Body of pancreas (tissue), 4 donors: ENCODE data around the gene FAM114A1. TPM values are rescaled to one million over a fixed set of nuclear protein-coding genes. Genes with fewer than 3 reads are reported as not detected.

ENCODE experiments used
- ATAC-seq: fragments of 150-250 bp; one replicate; pipeline ENCODE4 v1.9.1; 2016
- DNase-seq, 4 donors: peaks; one replicate each; pipeline ENCODE4 v3.0.0-alpha.2; 2019
- H3K27ac ChIP-seq, 4 donors: fragments of 200-600 bp; sonication (generic); 1 replicate in 3 of 4; 2 replicates in 1 of 4; pipeline versions ENCODE4 v1.5.1 to v1.6.1; 2016 to 2019; ENCODE audit warnings: mild to moderate bottlenecking in 1 of 4, mixed read lengths in 1 of 4, moderate library complexity in 1 of 4
- H3K27me3 ChIP-seq, 2 donors: fragments of 200-600 bp; sonication (generic); one replicate each; pipeline ENCODE4 v1.6.0; 2016; ENCODE audit warnings: mild to moderate bottlenecking in 1 of 2
- H3K36me3 ChIP-seq, 2 donors: fragments of 200-600 bp; sonication (generic); replicated peaks in 1 of 2; 2 replicates each; pipeline ENCODE4 v1.5.1; 2016; ENCODE audit warnings: low read depth in 2 of 2; ENCODE audit not compliant: insufficient read depth in 1 of 2
- H3K4me1 ChIP-seq: fragments of 200-600 bp; sonication (generic); one replicate; pipeline ENCODE4 v1.6.0; 2016
- H3K4me3 ChIP-seq, 2 donors: fragments of 200-600 bp; sonication (generic); 1 replicate in 1 of 2; 2 replicates in 1 of 2; pipeline ENCODE4 v1.5.1; 2016 to 2019
- H3K9me3 ChIP-seq, 3 donors: fragments of 200-600 bp; sonication (generic); 1 replicate in 2 of 3; 2 replicates in 1 of 3; pipeline ENCODE4 v1.5.1; 2016
- CTCF ChIP-seq, 7 experiments: fragments of 450-650 bp in 4 of 7; fragments of 200-600 bp in 3 of 7; sonication (generic) in 3 of 7; IDR thresholded peaks; one replicate each; pipeline ENCODE4 v1.5.1; 2016 to 2019; ENCODE audit warnings: antibody characterized with exemption in 7 of 7
- POLR2A ChIP-seq, 3 donors: fragments of 450-650 bp; IDR thresholded peaks; one replicate each; pipeline ENCODE4 v1.6.1; 2016; ENCODE audit warnings: antibody characterized with exemption in 3 of 3, mild to moderate bottlenecking in 2 of 3
- WGBS, 2 donors: methylation state at CpG; one replicate each; pipeline ENCODE4 v1.1.5; 2017; 5-methylcytosine and 5-hydroxymethylcytosine counted together
- intact Hi-C: fragments of 100-400 bp; cut with DNase I; formaldehyde crosslinking; loops from one replicate; pipeline ENCODE4 v1.15.1; 2023
- total RNA-seq, 2 donors: library from RNA; depleted of rRNA; stranded (reverse); fragments of >200 nt; gene quantifications; one replicate each; pipeline ENCODE4 v1.1.0, GENCODE V29; 2016

The FAM114A1 gene
- total RNA-seq, 2 donors from 2014 or later = 30.6 to 43.2 TPM

- intact Hi-C loops = no loop called here
- Histone ChIP-seq H3K27me3 (no peaks in the 10 kb centered on the region), H3K27ac (no peak overlapping the region), H3K4me3 (no peak overlapping the region), H3K4me1 (no peaks in the 10 kb centered on the region), H3K36me3 (peaks cover 0 to 4% of the 10 kb centered on the region in 2 donors), H3K9me3 (no peaks in the 10 kb centered on the region)
- 69 to 89% methylated on average over 2 of the region's 2 CpGs for WGBS, 2 donors
- no peak for TF ChIP-seq CTCF (IDR thresholded peaks at IDR 0.05)
- no peak for TF ChIP-seq POLR2A (IDR thresholded peaks at IDR 0.05)
- DNase-seq (no peak), ATAC-seq (no peak)
These were observed 82.6 kb downstream of the FAM114A1 start for GRCh38 chr4:38950159-38950558.

- WGBS, 2 donors = 20 to 22% methylated on average over 6 of the region's 6 CpGs
These were observed 83.1 kb downstream of the FAM114A1 start for GRCh38 chr4:38950734-38951133.

GRCh38 chr4:38951598-38951997, 84.0 kb downstream of the FAM114A1 start:
- DNase-seq (no peak), ATAC-seq (no peak)
- no peaks in the 10 kb centered on the region for H3K9me3 ChIP-seq
- no peak overlapping the region for H3K27ac ChIP-seq
- H3K4me3 ChIP-seq = no peak overlapping the region
- no peaks in the 10 kb centered on the region for H3K4me1 ChIP-seq
- WGBS, 2 donors = 59 to 61% methylated on average over 2 of the region's 2 CpGs
- no peaks in the 10 kb centered on the region for H3K27me3 ChIP-seq
- H3K36me3 ChIP-seq = no peaks in the 10 kb centered on the region
- TF ChIP-seq CTCF (IDR thresholded peaks at IDR 0.05) = no peak
- TF ChIP-seq POLR2A (IDR thresholded peaks at IDR 0.05) = no peak
- intact Hi-C loops = no loop called here

More at GRCh38 chr4:38950734-38951133, 83.1 kb downstream of the FAM114A1 start:
- Histone ChIP-seq H3K36me3 (no peaks in the 10 kb centered on the region), H3K4me1 (no peaks in the 10 kb centered on the region), H3K27ac (no peak overlapping the region), H3K4me3 (no peak overlapping the region), H3K27me3 (no peaks in the 10 kb centered on the region), H3K9me3 (no peaks in the 10 kb centered on the region)
- intact Hi-C loops = no loop called here
- DNase-seq (no peak), ATAC-seq (no peak)
- TF ChIP-seq CTCF (IDR thresholded peaks at IDR 0.05) (no peak), POLR2A (IDR thresholded peaks at IDR 0.05) (no peak)

GRCh38 chr4:38952017-38952416, 84.4 kb downstream of the FAM114A1 start:
- Histone ChIP-seq H3K36me3 (no peaks in the 10 kb centered on the region), H3K4me3 (no peak overlapping the region), H3K4me1 (no peaks in the 10 kb centered on the region), H3K27ac (no peak overlapping the region), H3K9me3 (no peaks in the 10 kb centered on the region), H3K27me3 (no peaks in the 10 kb centered on the region)
- ATAC-seq (no peak), DNase-seq (no peak)
- intact Hi-C loops = no loop called here
- no peak for TF ChIP-seq POLR2A (IDR thresholded peaks at IDR 0.05)
- WGBS, 2 donors = 31 to 35% methylated on average over 1 of the region's 1 CpG

GRCh38 chr4:38954727-38955126, 87.1 kb downstream of the FAM114A1 start:
- TF ChIP-seq CTCF (IDR thresholded peaks at IDR 0.05) (no peak), POLR2A (IDR thresholded peaks at IDR 0.05) (no peak)
- DNase-seq (no peak), ATAC-seq (no peak)
- Histone ChIP-seq H3K27me3 (no peaks in the 10 kb centered on the region), H3K36me3 (no peaks in the 10 kb centered on the region), H3K27ac (no peak overlapping the region), H3K9me3 (no peaks in the 10 kb centered on the region), H3K4me3 (no peak overlapping the region), H3K4me1 (no peaks in the 10 kb centered on the region)
- intact Hi-C loops = no loop called here
